DND-41 (cell line): ENCODE data around the gene RPL35A.
A peak's percentile ranks its signal among the peaks of the same experiment; 100 is the strongest.

Experiments
- ATAC-seq: fragments of 200-7000 bp; cut with Tn5 transposase; 3 replicates; pipeline ENCODE4 v1.9.1; 2021; ENCODE audit warnings: low read depth; ENCODE audit not compliant: insufficient read depth
- DNase-seq: peaks from one replicate; pipeline ENCODE4 v3.0.0-alpha.2; 2020
- H2AFZ ChIP-seq: 2 replicates; pipeline ENCODE4 v1.6.0; 2012; ENCODE audit warnings: low read depth, low read length
- H3K27ac ChIP-seq: 2 replicates; pipeline ENCODE4 v1.5.1; 2012; ENCODE audit warnings: low read length, inconsistent platforms
- H3K27me3 ChIP-seq: fragments of 200-600 bp; sonication (generic); 2 replicates; pipeline ENCODE4 v1.6.0; 2012; ENCODE audit warnings: low read length, mild to moderate bottlenecking, inconsistent platforms; ENCODE audit not compliant: insufficient read depth, poor library complexity
- H3K36me3 ChIP-seq: 2 replicates; pipeline ENCODE4 v1.5.1; 2012; ENCODE audit warnings: low read length, inconsistent platforms; ENCODE audit not compliant: insufficient read depth
- H3K4me1 ChIP-seq: 2 replicates; pipeline ENCODE4 v1.5.1; 2012; ENCODE audit warnings: mild to moderate bottlenecking, low read length; ENCODE audit not compliant: insufficient read depth
- H3K4me2 ChIP-seq: 2 replicates; pipeline ENCODE4 v1.6.0; 2012; ENCODE audit warnings: mild to moderate bottlenecking, moderate library complexity, low read length, inconsistent platforms; ENCODE audit not compliant: insufficient read depth
- H3K4me3 ChIP-seq, 2 experiments: fragments of 200-600 bp in 1 of 2; shearing (Covaris generic) in 1 of 2; 2 replicates each; pipeline ENCODE4 v1.5.1; 2012 to 2016; ENCODE audit warnings: inconsistent platforms in 2 of 2, low read length in 2 of 2, mild to moderate bottlenecking in 2 of 2, low read depth in 1 of 2, moderate library complexity in 1 of 2
- H3K79me2 ChIP-seq: 2 replicates; pipeline ENCODE4 v1.6.0; 2012; ENCODE audit warnings: low read length, inconsistent platforms; ENCODE audit not compliant: insufficient read depth
- H3K9ac ChIP-seq: 2 replicates; pipeline ENCODE4 v1.6.0; 2012; ENCODE audit warnings: low read depth, mild to moderate bottlenecking, inconsistent platforms, low read length, moderate library complexity
- H3K9me3 ChIP-seq: 2 replicates; pipeline ENCODE4 v1.5.1; 2012; ENCODE audit warnings: low read length, moderate library complexity, mild to moderate bottlenecking, inconsistent platforms; ENCODE audit not compliant: insufficient read depth, severe bottlenecking
- H4K20me1 ChIP-seq: 2 replicates; pipeline ENCODE4 v1.6.0; 2012; ENCODE audit warnings: low read length; ENCODE audit not compliant: insufficient read depth
- EZH2 ChIP-seq: IDR thresholded peaks from 3 replicates; pipeline ENCODE4 v1.6.1; 2012; ENCODE audit warnings: borderline replicate concordance, low read depth, mild to moderate bottlenecking, moderate library complexity, low read length, inconsistent platforms; ENCODE audit not compliant: severe bottlenecking
- TF ChIP-seq, protein P1 (sequence below): IDR thresholded peaks from 2 replicates; pipeline ENCODE4 v1.5.1; 2012; ENCODE audit warnings: borderline replicate concordance, low read length, moderate library complexity, mild to moderate bottlenecking; ENCODE audit not compliant: poor library complexity, severe bottlenecking; ENCODE audit errors: extremely low read depth

Gene RPL35A

DNA sequence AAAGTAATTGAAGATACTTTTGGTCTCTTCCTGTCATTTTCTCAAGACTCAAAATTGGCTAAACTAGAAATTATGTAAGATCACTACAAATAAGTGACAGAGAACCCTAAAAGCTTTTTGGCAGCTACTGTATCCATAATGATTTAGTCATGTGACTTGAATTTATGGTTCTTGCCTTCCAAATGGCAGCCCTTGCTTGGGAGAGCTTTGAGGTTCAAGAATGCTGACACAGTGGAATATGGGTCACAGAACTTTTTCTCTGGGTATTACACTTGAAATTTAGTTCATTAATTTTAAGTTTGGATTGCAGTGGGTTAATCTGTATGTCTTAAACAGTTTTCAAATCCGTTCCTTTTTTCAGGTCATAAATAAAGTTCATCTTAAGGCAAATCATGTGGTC lies 24.0 kb downstream of the RPL35A start:
- Histone ChIP-seq H3K79me2 (no peaks in the 10 kb centered on the region), H3K27me3 (no peaks in the 10 kb centered on the region), H3K36me3 (no peaks in the 10 kb centered on the region), H3K4me2 (no peak overlapping the region), H2AFZ (no peak overlapping the region), H3K27ac (no peak overlapping the region), H3K9me3 (no peaks in the 10 kb centered on the region), H3K9ac (no peak overlapping the region), H3K4me3 (no peak overlapping the region), H4K20me1 (no peaks in the 10 kb centered on the region), H3K4me1 (no peaks in the 10 kb centered on the region)
- no peak for TF ChIP-seq EZH2
- DNase-seq (no peak), ATAC-seq (no peak)

DNA sequence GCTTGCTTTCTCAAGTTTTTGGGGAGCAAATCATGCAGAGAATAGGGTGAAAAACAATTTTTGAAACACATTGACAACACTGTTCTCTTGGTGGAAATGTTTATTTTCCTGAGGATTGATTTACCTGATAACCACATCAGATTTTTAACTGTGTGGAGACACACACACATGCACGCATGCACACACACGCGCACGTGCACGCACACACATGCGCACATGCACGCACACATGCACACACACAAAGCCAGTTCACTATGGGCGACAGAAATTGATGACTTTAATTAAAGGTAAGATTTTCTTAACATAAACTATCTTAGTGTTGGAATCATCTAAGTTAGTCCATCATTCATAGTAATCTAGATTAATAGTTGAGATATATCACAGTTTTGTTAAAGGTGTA lies 25.3 kb downstream of the RPL35A start:
- no peak for DNase-seq
- H3K9me3 ChIP-seq, result no peaks in the 10 kb centered on the region
- ATAC-seq, result no peak
- no peak overlapping the region for H3K9ac ChIP-seq
- no peak overlapping the region for H2AFZ ChIP-seq
- TF ChIP-seq, protein P1, sequence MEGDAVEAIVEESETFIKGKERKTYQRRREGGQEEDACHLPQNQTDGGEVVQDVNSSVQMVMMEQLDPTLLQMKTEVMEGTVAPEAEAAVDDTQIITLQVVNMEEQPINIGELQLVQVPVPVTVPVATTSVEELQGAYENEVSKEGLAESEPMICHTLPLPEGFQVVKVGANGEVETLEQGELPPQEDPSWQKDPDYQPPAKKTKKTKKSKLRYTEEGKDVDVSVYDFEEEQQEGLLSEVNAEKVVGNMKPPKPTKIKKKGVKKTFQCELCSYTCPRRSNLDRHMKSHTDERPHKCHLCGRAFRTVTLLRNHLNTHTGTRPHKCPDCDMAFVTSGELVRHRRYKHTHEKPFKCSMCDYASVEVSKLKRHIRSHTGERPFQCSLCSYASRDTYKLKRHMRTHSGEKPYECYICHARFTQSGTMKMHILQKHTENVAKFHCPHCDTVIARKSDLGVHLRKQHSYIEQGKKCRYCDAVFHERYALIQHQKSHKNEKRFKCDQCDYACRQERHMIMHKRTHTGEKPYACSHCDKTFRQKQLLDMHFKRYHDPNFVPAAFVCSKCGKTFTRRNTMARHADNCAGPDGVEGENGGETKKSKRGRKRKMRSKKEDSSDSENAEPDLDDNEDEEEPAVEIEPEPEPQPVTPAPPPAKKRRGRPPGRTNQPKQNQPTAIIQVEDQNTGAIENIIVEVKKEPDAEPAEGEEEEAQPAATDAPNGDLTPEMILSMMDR, result no peak
- no peak for TF ChIP-seq EZH2
- no peaks in the 10 kb centered on the region for H4K20me1 ChIP-seq
- H3K4me3 ChIP-seq, result no peak overlapping the region
- no peaks in the 10 kb centered on the region for H3K4me1 ChIP-seq
- no peak overlapping the region for H3K27ac ChIP-seq
- H3K27me3 ChIP-seq, result no peaks in the 10 kb centered on the region
- H3K79me2 ChIP-seq, result no peaks in the 10 kb centered on the region
- H3K36me3 ChIP-seq, result no peaks in the 10 kb centered on the region
- no peak overlapping the region for H3K4me2 ChIP-seq

- TF ChIP-seq, protein P1, result no peak
- TF ChIP-seq EZH2, result no peak
- Histone ChIP-seq H3K36me3 (no peaks in the 10 kb centered on the region), H3K9me3 (no peaks in the 10 kb centered on the region), H3K4me3 (no peak overlapping the region), H3K79me2 (no peaks in the 10 kb centered on the region), H3K27me3 (no peaks in the 10 kb centered on the region), H3K4me2 (no peak overlapping the region), H3K27ac (no peak overlapping the region), H4K20me1 (no peaks in the 10 kb centered on the region), H2AFZ (no peak overlapping the region), H3K9ac (no peak overlapping the region), H3K4me1 (no peaks in the 10 kb centered on the region; the same call in 1 of the 2 replicates)
- DNase-seq (no peak), ATAC-seq (0 out of 3 replicates have a peak, but pooled peaks have one; percentile 52)
These were observed 33.1 kb downstream of the RPL35A start for GRCh38 chr3:197983076-197983475.

- no peaks in the 10 kb centered on the region for H3K9me3 ChIP-seq
- H3K4me3 ChIP-seq, result no peak overlapping the region
- no peak overlapping the region for H3K4me2 ChIP-seq
- no peaks in the 10 kb centered on the region for H3K27me3 ChIP-seq
- ATAC-seq (no peak), DNase-seq (no peak)
- H3K36me3 ChIP-seq, result no peaks in the 10 kb centered on the region
- H2AFZ ChIP-seq, result no peak overlapping the region
- TF ChIP-seq, protein P1, result no peak
- TF ChIP-seq EZH2, result no peak
- no peak overlapping the region for H3K27ac ChIP-seq
- no peaks in the 10 kb centered on the region for H3K4me1 ChIP-seq
- H4K20me1 ChIP-seq, result no peaks in the 10 kb centered on the region
- no peaks in the 10 kb centered on the region for H3K79me2 ChIP-seq
- no peak overlapping the region for H3K9ac ChIP-seq
These were observed 39.7 kb downstream of the RPL35A start for GRCh38 chr3:197989651-197990050.
